NCI-H1694 (cell line): ENCODE measurements around the gene C11orf97.
"Not testable (repeated sequence)": the region's sequence is repeated elsewhere in the genome, so short reads cannot be mapped to it uniquely, and the experiment has no call there.

Experiments used
- DNase-seq: peaks from one replicate; lab custom pipeline; 2025; lab: John Stamatoyannopoulos, UW

C11orf97 gene

DNA sequence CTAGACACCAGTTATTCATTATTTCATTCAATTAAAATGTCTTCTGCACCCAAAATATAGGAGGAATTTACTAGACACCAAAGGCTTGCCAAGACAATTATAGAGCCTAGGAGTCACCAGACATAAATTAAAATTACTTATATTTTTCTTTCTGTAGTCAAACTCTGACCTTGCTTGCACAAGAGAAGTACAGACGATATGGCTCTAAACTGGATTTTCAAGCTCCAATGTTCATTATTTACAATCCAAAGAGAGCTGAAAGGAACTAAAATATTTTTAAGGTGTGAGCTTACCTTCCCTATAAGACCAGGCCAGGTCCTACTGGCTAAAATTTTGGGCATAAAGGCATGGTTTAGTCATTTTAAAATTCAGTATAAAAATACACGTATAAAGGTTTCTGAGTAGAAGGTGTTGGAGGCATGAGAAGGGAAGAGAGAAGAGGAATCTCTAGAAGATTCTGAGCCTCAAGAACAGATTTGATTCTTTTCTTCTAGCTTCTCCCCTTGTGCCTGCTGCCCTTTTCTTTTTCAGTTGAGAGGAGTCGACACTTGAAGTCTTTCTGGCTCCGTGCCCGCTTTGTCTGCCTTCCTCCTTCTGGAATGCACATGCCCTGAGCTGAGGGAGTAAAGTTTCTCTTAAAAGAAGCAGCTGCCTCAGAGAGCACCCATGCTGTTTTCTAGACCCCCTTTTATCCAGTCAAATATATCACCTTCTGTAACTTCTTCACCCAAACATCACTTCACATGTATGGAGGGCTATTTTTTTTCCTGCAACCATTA is 13.5 kb downstream of the C11orf97 start:
- DNase-seq, result no peak

DNA sequence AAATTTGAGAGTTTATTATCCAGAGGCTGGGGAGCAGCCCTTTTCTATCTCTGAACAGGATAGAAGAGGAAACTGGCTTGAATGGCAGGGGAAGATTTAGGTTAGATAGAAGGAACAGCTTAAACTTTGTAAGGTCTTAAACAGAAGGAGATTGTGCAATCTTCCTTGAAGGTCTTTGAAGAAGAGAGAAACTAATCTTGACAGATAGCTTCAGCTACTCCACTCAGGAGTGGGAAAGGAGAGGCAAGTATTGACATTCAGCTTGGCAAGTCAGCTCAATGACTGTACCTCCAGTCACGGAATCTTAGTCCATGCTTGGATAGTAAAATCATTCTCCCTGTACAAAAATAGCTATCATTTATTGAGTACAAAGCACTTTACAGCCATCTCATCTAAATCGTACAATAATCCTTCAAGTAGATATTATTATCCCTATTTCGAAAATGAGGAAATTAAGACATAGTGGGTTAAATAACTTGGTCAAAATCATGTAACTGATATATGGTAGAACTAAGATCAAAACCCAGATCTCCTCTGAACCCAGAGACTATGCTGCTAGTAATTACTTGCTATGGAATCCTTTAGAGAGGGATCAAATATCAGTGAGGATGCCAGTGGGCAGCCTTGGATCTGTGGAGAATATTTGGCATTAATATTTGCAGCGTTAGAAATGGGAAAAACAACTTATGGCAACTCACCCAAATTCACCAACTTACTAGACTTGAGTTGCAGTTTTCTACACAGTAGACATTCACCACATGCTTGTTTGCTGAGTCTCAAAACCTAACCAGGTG is 14.6 kb downstream of the C11orf97 start:
- no peak for DNase-seq

DNA sequence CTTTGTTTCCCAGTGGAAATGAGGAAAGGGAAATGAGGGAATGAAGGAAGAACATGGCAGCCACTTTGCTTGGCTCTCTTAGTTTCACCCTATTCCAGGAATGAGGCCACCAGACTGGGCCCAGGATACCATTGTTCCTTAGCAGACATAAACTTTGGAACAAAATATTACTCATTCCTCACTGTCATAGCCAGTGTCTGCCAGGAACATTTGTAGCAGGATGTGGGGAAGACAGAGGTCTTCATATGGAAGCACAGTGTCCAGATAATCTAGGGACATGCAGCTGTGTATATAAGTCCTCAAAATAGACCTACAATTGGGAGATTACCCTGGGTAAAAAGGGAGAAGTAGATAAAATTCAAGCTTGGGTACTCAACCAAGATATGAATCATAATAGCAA is 16.3 kb downstream of the C11orf97 start:
- DNase-seq, result no peak

DNA sequence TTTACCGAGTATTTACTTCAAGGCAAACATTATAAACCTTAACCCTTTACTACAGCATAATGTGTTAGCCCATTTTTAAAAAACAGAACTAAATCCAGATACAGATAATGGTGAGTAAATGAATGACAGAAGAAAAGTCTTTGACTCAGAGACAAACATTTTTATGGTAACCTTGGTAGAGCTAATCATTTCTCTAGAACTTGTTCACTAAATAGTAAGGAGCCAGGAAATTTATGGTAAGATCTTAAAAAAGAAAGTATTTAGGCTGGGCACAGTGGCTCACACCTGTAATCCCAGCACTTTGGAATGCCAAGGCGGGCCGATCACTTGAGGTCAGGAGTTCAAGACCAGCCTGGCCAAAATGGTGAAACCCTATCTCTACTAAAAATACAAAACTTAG is 19.9 kb downstream of the C11orf97 start:
- no peak for DNase-seq

DNA sequence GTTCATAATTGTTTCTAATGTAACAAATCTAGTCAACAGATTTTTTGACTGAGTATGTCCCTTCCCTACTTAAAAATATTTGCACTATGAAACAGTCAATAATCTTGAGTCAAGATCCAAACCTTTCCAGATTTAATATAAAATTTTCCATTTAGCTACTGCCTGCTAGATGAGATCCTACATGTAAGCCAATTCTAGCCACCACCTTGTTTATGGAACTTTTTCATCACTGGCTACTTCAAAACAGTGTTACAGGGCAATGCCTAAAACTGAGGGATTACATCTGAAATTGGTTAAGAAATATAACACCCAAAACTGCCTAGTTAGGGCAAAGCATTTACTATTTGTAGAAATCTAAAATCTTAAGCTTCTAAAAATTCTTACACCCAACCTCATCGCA is 20.9 kb downstream of the C11orf97 start:
- no peak for DNase-seq

DNA sequence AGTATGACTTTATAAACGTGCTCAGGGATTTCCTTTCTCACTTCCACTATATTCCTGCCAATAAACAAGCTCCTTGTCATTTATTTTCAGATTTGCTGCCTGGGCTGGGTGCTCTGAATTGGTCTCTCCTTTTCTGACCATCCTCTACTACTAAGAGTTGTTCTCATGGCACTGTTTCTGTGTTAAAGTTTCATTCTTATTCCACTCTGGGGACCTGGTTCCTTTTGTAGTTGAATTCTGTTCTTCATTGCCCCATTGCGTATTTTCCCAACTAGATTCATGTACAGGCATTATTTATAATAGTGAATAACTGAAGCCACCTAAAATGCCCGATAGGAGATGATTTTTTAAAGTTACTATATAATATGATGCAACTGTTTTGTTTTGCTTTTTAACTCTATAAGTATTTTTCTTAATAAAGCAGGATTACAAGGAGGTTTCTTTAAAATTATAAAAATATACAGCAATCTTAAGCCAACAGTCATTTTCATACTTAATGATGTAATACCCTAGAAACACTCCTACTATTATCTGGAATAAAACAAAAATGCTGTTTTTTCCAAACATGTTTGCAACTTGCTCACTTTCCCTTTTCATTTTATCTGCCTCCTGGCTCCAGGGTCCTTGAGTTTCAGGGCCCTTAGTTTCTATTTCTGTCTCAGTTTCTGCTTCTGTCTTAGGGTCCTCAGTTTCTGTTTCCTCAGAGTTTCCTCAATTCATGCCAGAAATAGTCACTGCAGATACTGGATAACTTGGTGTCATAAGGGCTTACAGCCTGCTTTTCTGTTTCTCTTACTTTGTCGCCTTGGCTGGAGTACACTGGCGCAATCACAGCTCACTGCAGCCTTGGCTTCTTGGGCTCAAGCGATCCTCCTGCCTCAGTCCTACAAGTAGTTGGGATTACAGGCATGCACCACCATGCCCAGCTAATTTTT is 21.7 kb downstream of the C11orf97 start:
- DNase-seq, result no peak

DNA sequence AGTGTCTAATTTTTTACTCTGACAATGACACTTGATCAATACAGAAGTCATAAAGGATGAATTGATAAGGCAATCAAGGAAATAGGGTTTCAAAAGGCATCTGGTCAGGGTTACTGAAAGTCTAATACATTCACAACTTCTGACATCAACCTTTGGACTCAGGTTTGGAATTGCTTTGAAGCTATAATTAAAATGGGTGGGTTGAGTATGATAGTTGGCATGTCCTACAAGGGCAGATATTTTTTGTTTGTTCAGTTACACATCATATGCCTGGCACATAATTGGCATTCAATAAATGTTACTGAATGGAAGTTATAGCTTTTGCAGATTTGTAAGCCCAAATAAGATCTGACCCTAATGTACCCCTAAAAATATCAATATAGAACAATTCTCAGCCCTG is 24.1 kb downstream of the C11orf97 start:
- no peak for DNase-seq

DNA sequence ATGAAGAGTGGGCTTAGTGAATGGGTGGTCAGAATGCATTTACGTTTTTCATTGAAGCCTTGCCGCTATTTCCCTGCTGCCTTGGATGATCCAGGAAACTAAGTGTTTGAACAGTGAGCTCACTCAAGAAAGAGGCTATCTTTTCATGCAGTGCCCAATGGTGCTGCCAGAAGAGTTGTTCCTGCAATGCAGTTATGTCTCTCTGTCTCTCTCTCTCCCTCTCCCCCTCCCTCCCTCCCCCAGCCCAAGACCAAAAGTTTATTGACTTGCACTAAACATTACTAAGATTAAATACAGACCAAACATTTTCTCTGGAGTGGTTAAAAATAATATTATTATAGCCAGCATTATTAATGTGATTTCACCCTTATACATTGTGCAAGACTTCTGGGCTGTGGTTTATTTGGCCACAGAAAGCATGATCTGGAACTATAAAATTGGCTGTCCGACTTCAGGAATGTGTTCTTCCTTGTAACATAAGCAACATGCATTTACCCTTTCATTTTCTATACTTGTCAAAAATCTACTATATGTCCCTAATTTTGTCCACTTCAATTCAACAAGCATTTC is 24.9 kb downstream of the C11orf97 start:
- no peak for DNase-seq

DNA sequence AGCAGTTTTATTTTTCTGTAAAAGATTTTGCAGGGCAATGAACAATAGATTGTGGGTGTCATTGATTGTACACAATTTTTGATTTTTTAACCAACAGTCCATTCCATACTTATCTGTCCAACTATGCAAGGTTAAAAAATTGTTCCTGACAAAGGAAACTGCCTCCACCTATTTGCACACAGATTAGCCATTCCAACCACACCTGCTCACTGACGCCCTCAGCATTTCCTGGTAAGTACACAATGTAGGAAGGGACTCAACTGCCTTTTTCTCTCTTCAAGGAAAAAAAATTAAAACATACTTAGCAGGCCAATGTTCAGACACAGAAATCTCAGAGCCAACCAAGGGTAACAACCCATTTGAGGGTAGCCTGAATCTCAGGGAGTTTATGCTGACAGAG is 27.2 kb downstream of the C11orf97 start:
- DNase-seq, result no peak

DNA sequence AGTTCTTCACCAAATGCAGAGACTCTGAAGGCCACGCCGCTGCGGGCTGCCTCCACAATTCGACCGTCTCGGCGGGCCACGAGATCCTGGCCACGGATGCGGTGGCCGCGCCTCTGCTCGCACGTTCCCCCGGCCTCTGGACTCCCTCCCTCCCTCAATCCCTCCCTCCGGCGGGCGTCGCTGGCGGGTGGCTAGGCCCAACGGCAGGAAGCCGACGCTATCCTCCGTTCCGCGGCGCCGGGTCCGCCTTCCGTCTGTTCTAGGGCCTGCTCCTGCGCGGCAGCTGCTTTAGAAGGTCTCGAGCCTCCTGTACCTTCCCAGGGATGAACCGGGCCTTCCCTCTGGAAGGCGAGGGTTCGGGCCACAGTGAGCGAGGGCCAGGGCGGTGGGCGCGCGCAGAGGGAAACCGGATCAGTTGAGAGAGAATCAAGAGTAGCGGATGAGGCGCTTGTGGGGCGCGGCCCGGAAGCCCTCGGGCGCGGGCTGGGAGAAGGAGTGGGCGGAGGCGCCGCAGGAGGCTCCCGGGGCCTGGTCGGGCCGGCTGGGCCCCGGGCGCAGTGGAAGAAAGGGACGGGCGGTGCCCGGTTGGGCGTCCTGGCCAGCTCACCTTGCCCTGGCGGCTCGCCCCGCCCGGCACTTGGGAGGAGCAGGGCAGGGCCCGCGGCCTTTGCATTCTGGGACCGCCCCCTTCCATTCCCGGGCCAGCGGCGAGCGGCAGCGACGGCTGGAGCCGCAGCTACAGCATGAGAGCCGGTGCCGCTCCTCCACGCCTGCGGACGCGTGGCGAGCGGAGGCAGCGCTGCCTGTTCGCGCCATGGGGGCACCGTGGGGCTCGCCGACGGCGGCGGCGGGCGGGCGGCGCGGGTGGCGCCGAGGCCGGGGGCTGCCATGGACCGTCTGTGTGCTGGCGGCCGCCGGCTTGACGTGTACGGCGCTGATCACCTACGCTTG is 31.7 kb downstream of the C11orf97 start, which contains the start of gene FUT4:
Gene FUT4 (plus strand): TSS at position 227 of the 951 bp plus-strand sequence. CDS start 213 bp downstream, at position 440.
- no peak for DNase-seq

DNA sequence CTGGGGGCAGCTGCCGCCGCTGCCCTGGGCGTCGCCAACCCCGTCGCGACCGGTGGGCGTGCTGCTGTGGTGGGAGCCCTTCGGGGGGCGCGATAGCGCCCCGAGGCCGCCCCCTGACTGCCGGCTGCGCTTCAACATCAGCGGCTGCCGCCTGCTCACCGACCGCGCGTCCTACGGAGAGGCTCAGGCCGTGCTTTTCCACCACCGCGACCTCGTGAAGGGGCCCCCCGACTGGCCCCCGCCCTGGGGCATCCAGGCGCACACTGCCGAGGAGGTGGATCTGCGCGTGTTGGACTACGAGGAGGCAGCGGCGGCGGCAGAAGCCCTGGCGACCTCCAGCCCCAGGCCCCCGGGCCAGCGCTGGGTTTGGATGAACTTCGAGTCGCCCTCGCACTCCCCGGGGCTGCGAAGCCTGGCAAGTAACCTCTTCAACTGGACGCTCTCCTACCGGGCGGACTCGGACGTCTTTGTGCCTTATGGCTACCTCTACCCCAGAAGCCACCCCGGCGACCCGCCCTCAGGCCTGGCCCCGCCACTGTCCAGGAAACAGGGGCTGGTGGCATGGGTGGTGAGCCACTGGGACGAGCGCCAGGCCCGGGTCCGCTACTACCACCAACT is 32.5 kb downstream of the C11orf97 start:
- no peak for DNase-seq

DNA sequence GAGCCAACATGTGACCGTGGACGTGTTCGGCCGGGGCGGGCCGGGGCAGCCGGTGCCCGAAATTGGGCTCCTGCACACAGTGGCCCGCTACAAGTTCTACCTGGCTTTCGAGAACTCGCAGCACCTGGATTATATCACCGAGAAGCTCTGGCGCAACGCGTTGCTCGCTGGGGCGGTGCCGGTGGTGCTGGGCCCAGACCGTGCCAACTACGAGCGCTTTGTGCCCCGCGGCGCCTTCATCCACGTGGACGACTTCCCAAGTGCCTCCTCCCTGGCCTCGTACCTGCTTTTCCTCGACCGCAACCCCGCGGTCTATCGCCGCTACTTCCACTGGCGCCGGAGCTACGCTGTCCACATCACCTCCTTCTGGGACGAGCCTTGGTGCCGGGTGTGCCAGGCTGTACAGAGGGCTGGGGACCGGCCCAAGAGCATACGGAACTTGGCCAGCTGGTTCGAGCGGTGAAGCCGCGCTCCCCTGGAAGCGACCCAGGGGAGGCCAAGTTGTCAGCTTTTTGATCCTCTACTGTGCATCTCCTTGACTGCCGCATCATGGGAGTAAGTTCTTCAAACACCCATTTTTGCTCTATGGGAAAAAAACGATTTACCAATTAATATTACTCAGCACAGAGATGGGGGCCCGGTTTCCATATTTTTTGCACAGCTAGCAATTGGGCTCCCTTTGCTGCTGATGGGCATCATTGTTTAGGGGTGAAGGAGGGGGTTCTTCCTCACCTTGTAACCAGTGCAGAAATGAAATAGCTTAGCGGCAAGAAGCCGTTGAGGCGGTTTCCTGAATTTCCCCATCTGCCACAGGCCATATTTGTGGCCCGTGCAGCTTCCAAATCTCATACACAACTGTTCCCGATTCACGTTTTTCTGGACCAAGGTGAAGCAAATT is 33.3 kb downstream of the C11orf97 start:
- DNase-seq, result no peak

DNA sequence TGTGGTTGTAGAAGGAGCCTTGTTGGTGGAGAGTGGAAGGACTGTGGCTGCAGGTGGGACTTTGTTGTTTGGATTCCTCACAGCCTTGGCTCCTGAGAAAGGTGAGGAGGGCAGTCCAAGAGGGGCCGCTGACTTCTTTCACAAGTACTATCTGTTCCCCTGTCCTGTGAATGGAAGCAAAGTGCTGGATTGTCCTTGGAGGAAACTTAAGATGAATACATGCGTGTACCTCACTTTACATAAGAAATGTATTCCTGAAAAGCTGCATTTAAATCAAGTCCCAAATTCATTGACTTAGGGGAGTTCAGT is 33.9 kb downstream of the C11orf97 start:
- DNase-seq, result no peak

DNA sequence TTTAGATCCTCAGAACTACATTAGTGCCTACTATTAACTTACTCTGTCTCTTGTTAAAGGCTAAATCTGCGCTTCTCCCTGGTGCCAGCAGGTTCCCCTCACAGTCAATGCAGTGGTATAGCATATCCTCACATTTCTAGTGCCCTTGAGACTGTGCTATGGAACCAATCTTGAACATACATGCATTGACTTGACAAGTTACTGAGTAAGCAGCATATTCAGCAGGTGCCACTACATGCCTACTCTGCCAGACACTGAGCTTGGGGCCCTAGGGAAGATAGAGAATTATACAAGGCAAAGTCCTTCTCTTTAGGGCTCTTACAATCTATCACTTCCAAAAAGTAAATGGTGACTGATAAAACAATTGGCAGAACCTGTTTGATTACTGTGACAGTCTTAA is 34.6 kb downstream of the C11orf97 start:
- no peak for DNase-seq

DNA sequence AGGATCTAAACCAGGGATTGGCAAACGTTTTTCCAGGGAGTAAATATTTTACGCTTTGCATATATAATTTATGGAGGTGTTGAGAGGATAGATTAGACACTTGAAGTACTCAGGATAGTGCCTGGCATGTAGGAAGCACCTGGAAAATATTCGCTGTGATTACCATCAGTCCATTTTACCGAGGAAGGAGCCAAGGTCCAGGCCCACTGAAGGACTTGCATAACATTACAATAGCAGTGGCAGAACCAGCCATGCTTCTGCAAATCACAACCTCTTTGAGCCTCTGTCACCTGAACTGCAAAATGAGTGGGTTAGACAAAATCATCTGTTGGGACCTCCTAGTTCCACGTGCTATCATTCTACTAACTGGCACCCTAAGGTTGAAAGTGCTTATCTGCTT is 36.9 kb downstream of the C11orf97 start:
- no peak for DNase-seq

DNA sequence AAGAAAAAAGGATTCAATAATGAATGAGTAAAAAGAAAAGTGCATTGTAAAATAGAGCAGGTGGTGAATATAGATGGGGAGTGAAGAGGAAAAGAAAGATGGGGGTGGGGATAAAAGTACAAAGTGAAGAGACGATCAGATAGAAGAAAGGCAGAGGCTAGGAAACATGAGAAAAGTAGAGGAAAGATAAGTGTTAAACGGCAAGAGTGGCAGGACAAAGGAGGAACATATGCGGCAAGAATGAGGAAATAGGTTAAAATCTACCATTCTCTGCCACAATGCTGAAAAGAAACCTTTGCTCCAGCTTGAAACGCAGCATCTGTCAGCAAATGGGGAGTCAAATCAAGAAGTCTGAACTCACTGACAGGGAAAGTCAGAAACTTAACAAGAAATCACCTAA is 38.3 kb downstream of the C11orf97 start:
- no peak for DNase-seq

DNA sequence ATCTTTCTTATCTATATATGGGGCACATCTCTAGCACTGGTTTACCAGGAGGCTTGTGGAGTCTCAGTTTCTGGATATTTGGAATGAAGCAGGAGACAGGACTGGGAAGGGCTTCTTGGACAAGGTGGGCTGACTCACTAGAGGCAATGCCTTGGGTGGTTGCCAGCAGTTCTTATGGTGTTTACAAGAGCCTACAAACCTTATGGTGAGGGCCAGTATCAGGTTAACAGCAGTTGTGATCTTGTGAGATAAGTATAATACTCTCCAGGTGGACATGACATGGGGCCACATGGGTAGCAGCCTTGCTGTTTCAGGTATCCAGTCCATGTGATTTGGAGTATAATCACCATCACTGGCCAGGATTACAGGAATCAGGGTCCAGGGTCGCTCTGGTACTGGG is 41.7 kb downstream of the C11orf97 start:
- no peak for DNase-seq

DNA sequence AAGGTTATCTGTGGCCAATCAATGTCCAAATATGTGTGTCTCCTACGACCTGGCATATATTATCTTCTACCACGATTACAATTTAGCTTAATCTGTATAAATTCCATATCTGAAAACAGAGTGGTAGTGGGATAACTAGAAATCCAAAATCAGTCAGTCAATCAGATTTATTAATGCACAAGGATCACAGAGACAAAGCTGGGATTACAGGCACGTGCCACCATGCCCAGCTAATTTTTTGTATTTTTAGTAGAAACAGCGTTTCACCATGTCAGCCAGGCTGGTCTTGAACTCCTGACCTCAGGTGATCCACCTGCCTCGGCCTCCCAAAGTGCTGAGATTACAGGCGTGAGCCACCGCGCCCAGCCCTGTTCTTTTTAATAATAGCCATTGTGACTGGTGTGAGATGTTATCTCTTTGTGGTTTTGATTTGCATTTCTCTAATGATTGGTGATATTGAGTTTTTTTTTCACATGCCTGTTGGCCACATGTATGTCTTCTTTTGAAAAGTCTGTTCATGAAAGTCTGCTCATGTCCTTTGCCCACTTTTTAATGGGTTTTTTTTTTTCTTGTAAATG is 43.6 kb downstream of the C11orf97 start:
- DNase-seq, result not testable (repeated sequence)

DNA sequence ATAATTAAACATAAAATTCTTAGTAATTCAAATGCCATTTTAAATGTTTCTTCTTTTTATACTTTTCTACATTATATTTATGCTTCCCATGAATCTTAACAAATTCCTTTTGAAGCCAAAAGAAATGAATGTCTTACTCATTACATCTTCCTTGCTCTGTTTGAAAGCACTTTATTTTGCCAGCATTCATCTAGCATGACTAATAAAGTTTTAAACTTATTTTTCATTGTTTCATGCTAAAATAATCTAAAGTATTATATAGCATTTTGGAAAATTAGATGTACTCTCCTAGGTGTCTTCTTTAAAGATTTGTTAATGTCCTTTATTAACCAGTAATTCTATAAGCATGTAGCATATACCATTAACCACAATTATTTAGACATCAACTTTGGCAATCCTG is 45.2 kb downstream of the C11orf97 start:
- DNase-seq, result no peak
